GM12891 (cell line): ENCODE results near the gene MRPL54.
"Not testable (repeated sequence)": the region's sequence is repeated elsewhere in the genome, so short reads cannot be mapped to it uniquely, and the experiment has no call there.

Source experiments
- POLR2A ChIP-seq: IDR thresholded peaks from 2 replicates; pipeline ENCODE4 v1.6.1; 2011; ENCODE audit warnings: low read depth, low read length, control low read depth
- SPI1 ChIP-seq: IDR thresholded peaks from 2 replicates; pipeline ENCODE4 v1.6.1; 2011; ENCODE audit warnings: low read depth, low read length, control low read depth

DNA sequence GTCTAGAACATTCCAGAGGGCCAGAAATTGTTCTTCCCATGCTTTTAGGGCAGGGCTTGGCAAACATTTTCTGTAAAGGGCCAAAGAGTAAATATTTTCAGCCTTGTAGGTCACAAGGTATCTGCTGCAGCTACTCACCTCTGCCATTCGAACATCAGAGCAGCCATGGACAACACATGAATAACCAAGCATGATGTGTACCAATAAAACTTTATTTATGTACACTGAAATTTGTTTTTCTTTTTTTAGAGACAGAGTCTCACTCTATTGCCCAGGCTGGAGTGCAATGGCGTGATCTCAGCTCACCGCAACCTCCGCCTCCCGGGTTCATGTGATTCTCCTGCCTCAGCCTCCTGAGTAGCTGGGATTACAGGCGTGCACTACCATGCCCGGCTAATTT is 4.8 kb upstream of the MRPL54 start:
- TF ChIP-seq POLR2A, SPI1: not testable (repeated sequence)
